B cell (primary cell): ENCODE results near the gene MFSD12. TPM values are rescaled to one million over a fixed set of nuclear protein-coding genes. Genes with fewer than 3 reads are reported as not detected.

Source experiments
- ATAC-seq: fragments of 200-7000 bp; cut with Tn5 transposase; one replicate; pipeline ENCODE4 v1.10.0; 2021; ENCODE audit warnings: low read depth, mild to moderate bottlenecking, moderate number of reproducible peaks, moderate library complexity
- CTCF ChIA-PET: fragments of 350-600 bp; sonication (Branson Sonifier 250); formaldehyde crosslinking; loops from one replicate; lab custom pipeline; 2021; ENCODE audit warnings: antibody characterized with exemption, inconsistent platforms; lab: Charles Lee
- POLR2A ChIA-PET: fragments of 350-600 bp; sonication (Branson Sonifier 250); formaldehyde crosslinking; loops from one replicate; lab custom pipeline; 2021; ENCODE audit warnings: antibody characterized with exemption; lab: Charles Lee
- DNase-seq: peaks from one replicate; pipeline ENCODE4 v3.0.0; 2013
- H2AFZ ChIP-seq: 2 replicates; pipeline ENCODE4 v1.6.1; 2012; ENCODE audit warnings: mild to moderate bottlenecking, low read depth, low read length; ENCODE audit not compliant: insufficient read depth, poor library complexity, severe bottlenecking
- H3K27ac ChIP-seq, 2 donors: 1 replicate in 1 of 2; 2 replicates in 1 of 2; pipeline ENCODE4 v1.5.1; 2012 to 2013; ENCODE audit warnings: low read length in 2 of 2, mild to moderate bottlenecking in 2 of 2, moderate library complexity in 1 of 2
- H3K27me3 ChIP-seq, 4 experiments: fragments of 200-600 bp in 1 of 4; sonication (generic) in 1 of 4; replicated peaks in 1 of 4; 1 replicate in 2 of 4; 2 replicates in 2 of 4; pipeline versions ENCODE4 v1.6.1 to v1.7.0; 2013 to 2016; ENCODE audit warnings: low read length in 3 of 4, mild to moderate bottlenecking in 2 of 4, mixed read lengths in 1 of 4, moderate library complexity in 1 of 4; ENCODE audit not compliant: insufficient read depth in 4 of 4, control insufficient read depth in 3 of 4; ENCODE audit errors: control extremely low read depth in 1 of 4
- H3K36me3 ChIP-seq, 2 experiments: replicated peaks in 1 of 2; 1 replicate in 1 of 2; 2 replicates in 1 of 2; pipeline versions ENCODE4 v1.6.1 to v1.7.1; 2013; ENCODE audit warnings: low read length in 1 of 2; ENCODE audit not compliant: insufficient read depth in 2 of 2, control insufficient read depth in 1 of 2; ENCODE audit errors: control extremely low read depth in 1 of 2, extremely low read depth in 1 of 2
- H3K4me1 ChIP-seq, 2 donors: fragments of 200-600 bp in 1 of 2; sonication (generic) in 1 of 2; 1 replicate in 1 of 2; 2 replicates in 1 of 2; pipeline versions ENCODE4 v1.5.1 to v1.6.1; 2013 to 2017; ENCODE audit warnings: low read length in 2 of 2; ENCODE audit not compliant: control insufficient read depth in 2 of 2, insufficient read depth in 2 of 2
- H3K4me2 ChIP-seq: replicated peaks from 2 replicates; pipeline ENCODE3; 2012; ENCODE audit warnings: mild to moderate bottlenecking, low read depth, low read length; ENCODE audit not compliant: poor library complexity, severe bottlenecking
- H3K4me3 ChIP-seq, 5 experiments: fragments of 200-600 bp in 1 of 5; sonication (generic) in 1 of 5; 1 replicate in 3 of 5; 2 replicates in 2 of 5; pipeline versions ENCODE4 v1.5.1 to v1.7.0; 2011 to 2016; ENCODE audit warnings: low read length in 4 of 5, mild to moderate bottlenecking in 4 of 5, low read depth in 2 of 5, control low read depth in 1 of 5, moderate library complexity in 1 of 5; ENCODE audit not compliant: insufficient read depth in 1 of 5; ENCODE audit errors: control extremely low read depth in 1 of 5, extremely low read depth in 1 of 5
- H3K79me2 ChIP-seq: fragments of 200-600 bp; sonication (generic); one replicate; pipeline ENCODE4 v1.6.0; 2016; ENCODE audit warnings: low read length; ENCODE audit not compliant: control insufficient read depth, insufficient read depth
- H3K9ac ChIP-seq: fragments of 200-600 bp; sonication (generic); 2 replicates; pipeline ENCODE4 v1.6.1; 2017; ENCODE audit warnings: mild to moderate bottlenecking, low read length, moderate library complexity
- H3K9me3 ChIP-seq, 3 donors: one replicate each; pipeline versions ENCODE4 v1.6.1 to v1.7.1; 2013; ENCODE audit warnings: low read length in 2 of 3; ENCODE audit not compliant: control insufficient read depth in 2 of 3, insufficient read depth in 1 of 3; ENCODE audit errors: control extremely low read depth in 1 of 3
- H4K20me1 ChIP-seq: 2 replicates; pipeline ENCODE4 v1.6.0; 2012; ENCODE audit warnings: mild to moderate bottlenecking, low read length; ENCODE audit not compliant: insufficient read depth, control insufficient read depth, poor library complexity, severe bottlenecking
- H3K27ac Mint-ChIP-seq: one replicate; pipeline ENCODE4 v1.8.0; 2021; ENCODE audit warnings: mixed read lengths
- H3K27me3 Mint-ChIP-seq: one replicate; pipeline ENCODE4 v1.8.0; 2021; ENCODE audit warnings: mixed read lengths
- H3K4me1 Mint-ChIP-seq: one replicate; pipeline ENCODE4 v1.8.0; 2021; ENCODE audit warnings: mixed read lengths
- H3K4me3 Mint-ChIP-seq: one replicate; pipeline ENCODE4 v1.8.0; 2021; ENCODE audit warnings: mixed read lengths
- H3K9me3 Mint-ChIP-seq: one replicate; pipeline ENCODE4 v1.8.0; 2022; ENCODE audit warnings: mixed read lengths; ENCODE audit not compliant: insufficient read depth
- CTCF ChIP-seq: fragments of 200-600 bp; IDR thresholded peaks from one replicate; pipeline ENCODE4 v1.8.0; 2022; ENCODE audit warnings: antibody characterized with exemption, mild to moderate bottlenecking
- EZH2 ChIP-seq: IDR thresholded peaks from 2 replicates; pipeline ENCODE4 v1.6.1; 2012; ENCODE audit warnings: borderline replicate concordance, low read depth, mild to moderate bottlenecking, moderate library complexity, low read length; ENCODE audit not compliant: insufficient read depth, poor library complexity, severe bottlenecking
- WGBS: methylation state at CpG from one replicate; pipeline ENCODE4 v1.1.5; 2013; ENCODE audit warnings: missing lambda C conversion rate; ENCODE audit not compliant: insufficient coverage; 5-methylcytosine and 5-hydroxymethylcytosine counted together
- intact Hi-C: fragments of 100-400 bp; cut with micrococcal nuclease; formaldehyde crosslinking; loops from one replicate; pipeline ENCODE4 v1.10.0; 2022
- polyA plus RNA-seq: library from polyadenylated mRNA; depleted of rRNA; stranded (reverse); fragments of >200 nt; gene quantifications from 2 replicates; pipeline ENCODE4 v1.2.3, GENCODE V29; 2012
- total RNA-seq, 2 donors: library from RNA; stranded (reverse); fragments of 120-200 nt in 1 of 2; gene quantifications; 1 replicate in 1 of 2; 2 replicates in 1 of 2; pipeline versions ENCODE4 v1.2.3 to v1.2.4, GENCODE V29; 2013 to 2022

The MFSD12 gene
- total and polyA plus RNA-seq, 2 donors (not counting 1 experiment from before 2014, with no cell fraction given), result 100 to 154 TPM

GRCh38 chr19:3505598-3506383 is 51.6 kb downstream of the MFSD12 start, which contains the start of gene FZR1:
FZR1 (plus strand) TSS chr19:3506311; CDS start chr19:3522990, 16,679 bp downstream.
- intact Hi-C loops, result loop anchor here (1.0 to 10.0 kb wide), 7 partner anchors 67 to 1287 kb away; partner anchors contain the start of genes APBA3, FEM1A, HDGFL2 and HMG20B
- ATAC-seq (peak; percentile 91), DNase-seq (peak; percentile 100)
- H3K79me2 ChIP-seq, result peaks cover 53% of the 10 kb centered on the region
- no peak for TF ChIP-seq CTCF
- TF ChIP-seq EZH2, result no peak
- H3K27ac Mint-ChIP-seq, result peak within 1 kb of the TSS; percentile 99
- ChIA-PET CTCF (no interaction called here), POLR2A (interaction anchor here (0.7 kb wide), 1 partner anchor 26 kb away, joined by 5 read pairs; no protein-coding TSS in a partner anchor)
- H3K9ac ChIP-seq, result peak within 1 kb of the TSS; percentile 97
- H4K20me1 ChIP-seq, result peaks cover 30% of the 10 kb centered on the region
- no peaks in the 10 kb centered on the region for H3K27me3 ChIP-seq
- peaks cover 12 to 21% of the 10 kb centered on the region in 2 donors for H3K4me1 ChIP-seq
- peak within 1 kb of the TSS; percentile 92 for H3K4me3 Mint-ChIP-seq
- H3K4me1 Mint-ChIP-seq, result peaks cover 49% of the 10 kb centered on the region
- H3K4me3 ChIP-seq, result peak within 1 kb of the TSS; percentile 74 to 95 (median 77)
- H2AFZ ChIP-seq, result peak within 1 kb of the TSS; percentile 78
- WGBS, result 1% methylated on average over 79 of the region's 79 CpGs
- H3K27ac ChIP-seq, result peak within 1 kb of the TSS; percentile 92 to 94
- peaks cover 0 to 13% of the 10 kb centered on the region in 2 experiments for H3K36me3 ChIP-seq
- no peaks in the 10 kb centered on the region for H3K9me3 ChIP-seq
- peak within 1 kb of the TSS; percentile 97 for H3K4me2 ChIP-seq
- H3K27me3 Mint-ChIP-seq, result no peaks in the 10 kb centered on the region
- H3K9me3 Mint-ChIP-seq, result no peaks in the 10 kb centered on the region

DNA sequence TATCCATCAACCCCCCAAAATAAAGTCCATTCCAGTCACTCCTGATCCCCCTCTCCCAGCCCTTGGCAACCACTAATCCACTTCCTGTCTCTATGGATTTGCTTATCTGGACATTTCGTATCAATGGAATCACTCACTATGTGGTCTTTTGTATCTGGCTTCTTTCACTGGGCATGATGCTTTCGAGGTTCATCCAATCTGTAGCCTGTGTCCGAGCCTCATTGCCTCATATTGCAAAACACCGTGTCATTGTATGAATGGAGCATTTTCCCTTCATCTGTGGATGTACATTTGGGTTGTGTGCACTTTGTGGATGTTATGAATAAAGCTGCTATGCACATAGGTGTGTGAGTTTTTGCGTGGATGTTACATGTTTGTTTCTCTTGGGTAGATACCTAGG is 52.7 kb downstream of the MFSD12 start:
- no peak for ATAC-seq
- Histone ChIP-seq H3K4me3 (no peak overlapping the region), H3K36me3 (peaks cover 0 to 6% of the 10 kb centered on the region in 2 experiments), H3K9ac (no peak overlapping the region), H2AFZ (no peak overlapping the region), H3K4me2 (no peak overlapping the region), H3K27ac (no peak overlapping the region), H3K9me3 (no peaks in the 10 kb centered on the region), H3K79me2 (peaks cover 50% of the 10 kb centered on the region), H3K4me1 (peaks cover 16 to 26% of the 10 kb centered on the region in 2 donors), H3K27me3 (no peaks in the 10 kb centered on the region), H4K20me1 (peaks cover 19% of the 10 kb centered on the region)
- no peaks in the 10 kb centered on the region for H3K9me3 Mint-ChIP-seq
- peaks cover 50% of the 10 kb centered on the region for H3K4me1 Mint-ChIP-seq
- H3K4me3 Mint-ChIP-seq, result peak overlapping the region; percentile 68
- no peaks in the 10 kb centered on the region for H3K27me3 Mint-ChIP-seq
- DNase-seq, result no peak
- peak overlapping the region; percentile 75 for H3K27ac Mint-ChIP-seq
- TF ChIP-seq EZH2 (no peak), CTCF (no peak)
- ChIA-PET CTCF (no interaction called here), POLR2A (interaction anchor here (0.7 kb wide), 1 partner anchor 46 kb away, joined by 3 read pairs; no protein-coding TSS in a partner anchor)
- intact Hi-C loops, result loop anchor here (1.0 to 10.0 kb wide), 6 partner anchors 69 to 1288 kb away; partner anchors contain the start of genes APBA3, FEM1A, HDGFL2 and MRPL54
- 96% methylated on average over 4 of the region's 5 CpGs for WGBS
